Neural progenitor cell (in vitro differentiated cells): Measurements from ENCODE around the gene GPRIN3. TPM values are rescaled to one million over a fixed set of nuclear protein-coding genes. Genes with fewer than 3 reads are reported as not detected.

Experiments used
- DNase-seq: peaks from one replicate; pipeline ENCODE4 v3.0.0-alpha.2; 2016; ENCODE audit warnings: low spot score
- H2AFZ ChIP-seq: fragments of 200-600 bp; sonication (generic); replicated peaks from 2 replicates; pipeline ENCODE4 v1.6.1; 2016; ENCODE audit warnings: antibody characterized with exemption
- H3F3A ChIP-seq: fragments of 200-600 bp; sonication (generic); 2 replicates; pipeline ENCODE4 v1.6.1; 2016; ENCODE audit warnings: antibody characterized with exemption, low read depth
- H3K27ac ChIP-seq: fragments of 200-600 bp; sonication (generic); 2 replicates; pipeline ENCODE4 v1.5.1; 2016; ENCODE audit warnings: mild to moderate bottlenecking
- H3K27me3 ChIP-seq: fragments of 200-600 bp; sonication (generic); 2 replicates; pipeline ENCODE4 v1.6.1; 2016; ENCODE audit warnings: mild to moderate bottlenecking, moderate library complexity
- H3K36me3 ChIP-seq: fragments of 200-600 bp; sonication (generic); 2 replicates; pipeline ENCODE4 v1.5.1; 2016
- H3K4me1 ChIP-seq: fragments of 200-600 bp; sonication (generic); 2 replicates; pipeline ENCODE4 v1.6.1; 2016; ENCODE audit warnings: mixed run types
- H3K4me2 ChIP-seq: fragments of 200-600 bp; sonication (generic); 2 replicates; pipeline ENCODE4 v1.6.1; 2016
- H3K4me3 ChIP-seq: fragments of 200-600 bp; sonication (generic); 2 replicates; pipeline ENCODE4 v1.5.1; 2016
- H3K79me2 ChIP-seq: fragments of 200-600 bp; sonication (generic); 2 replicates; pipeline ENCODE4 v1.6.1; 2016; ENCODE audit warnings: low read depth
- H3K9ac ChIP-seq: fragments of 200-600 bp; sonication (generic); 2 replicates; pipeline ENCODE4 v1.6.1; 2016
- H3K9me3 ChIP-seq: fragments of 200-600 bp; sonication (generic); 2 replicates; pipeline ENCODE4 v1.5.1; 2016; ENCODE audit warnings: low read depth
- H4K20me1 ChIP-seq: fragments of 200-600 bp; sonication (generic); 2 replicates; pipeline ENCODE4 v1.6.1; 2016; ENCODE audit warnings: low read depth
- H3K27ac Mint-ChIP-seq: 3 replicates; pipeline ENCODE4 v1.8.0; 2021; ENCODE audit warnings: mixed read lengths
- H3K27me3 Mint-ChIP-seq: 2 replicates; pipeline ENCODE4 v1.8.0; 2022; ENCODE audit warnings: low read depth, mild to moderate bottlenecking, inconsistent platforms, moderate library complexity, mixed read lengths; ENCODE audit not compliant: insufficient read depth
- H3K36me3 Mint-ChIP-seq: 3 replicates; pipeline ENCODE4 v1.8.0; 2021; ENCODE audit warnings: mixed read lengths
- H3K4me1 Mint-ChIP-seq: 3 replicates; pipeline ENCODE4 v1.8.0; 2021; ENCODE audit warnings: mixed read lengths
- H3K4me3 Mint-ChIP-seq: 3 replicates; pipeline ENCODE4 v1.8.0; 2021; ENCODE audit warnings: mild to moderate bottlenecking, moderate library complexity, mixed read lengths
- H3K9me3 Mint-ChIP-seq: 3 replicates; pipeline ENCODE4 v1.8.0; 2020; ENCODE audit warnings: mixed read lengths
- CTCF ChIP-seq: fragments of 200-600 bp; sonication (generic); IDR thresholded peaks from 2 replicates; pipeline ENCODE4 v1.5.1; 2017; ENCODE audit warnings: antibody characterized with exemption, mild to moderate bottlenecking
- EZH2 ChIP-seq: fragments of 200-600 bp; sonication (generic); IDR thresholded peaks from 2 replicates; pipeline ENCODE4 v1.6.1; 2017; ENCODE audit warnings: antibody characterized with exemption, mild to moderate bottlenecking, moderate library complexity
- EZH2phosphoT487 ChIP-seq: fragments of 200-600 bp; sonication (generic); IDR thresholded peaks from 2 replicates; pipeline ENCODE4 v1.6.1; 2017; ENCODE audit warnings: antibody characterized with exemption
- total RNA-seq: library from RNA; depleted of rRNA; stranded (reverse); fragments of >200 nt; gene quantifications from 2 replicates; pipeline ENCODE4 v1.2.3, GENCODE V29; 2015; ENCODE audit warnings: low replicate concordance

Gene GPRIN3
- total RNA-seq, 1 donor from 2014 or later, result 0.15 TPM

GRCh38 chr4:89331686-89332544, 24.3 kb upstream of the GPRIN3 start:
- H3K4me1 Mint-ChIP-seq, result no peaks in the 10 kb centered on the region
- no peak overlapping the region for H3K4me3 Mint-ChIP-seq
- H3K9me3 Mint-ChIP-seq, result no peaks in the 10 kb centered on the region
- TF ChIP-seq EZH2phosphoT487, result no peak
- TF ChIP-seq CTCF, result no peak
- TF ChIP-seq EZH2, result no peak
- peaks cover 2% of the 10 kb centered on the region for H3K27me3 Mint-ChIP-seq
- Histone ChIP-seq H4K20me1 (no peaks in the 10 kb centered on the region), H3K36me3 (no peaks in the 10 kb centered on the region), H3K27me3 (no peaks in the 10 kb centered on the region), H3K9ac (no peak overlapping the region), H3F3A (no peaks in the 10 kb centered on the region), H3K27ac (no peak overlapping the region), H3K79me2 (no peaks in the 10 kb centered on the region), H3K4me2 (no peak overlapping the region), H3K4me3 (no peak overlapping the region), H3K4me1 (no peaks in the 10 kb centered on the region), H2AFZ (no peak overlapping the region), H3K9me3 (no peaks in the 10 kb centered on the region)
- no peak for DNase-seq
- H3K27ac Mint-ChIP-seq, result no peak overlapping the region
- H3K36me3 Mint-ChIP-seq, result no peaks in the 10 kb centered on the region

- Histone ChIP-seq H3F3A (no peaks in the 10 kb centered on the region), H3K4me2 (no peak overlapping the region), H3K36me3 (no peaks in the 10 kb centered on the region), H3K27ac (no peak overlapping the region), H3K4me3 (no peak overlapping the region), H2AFZ (no peak overlapping the region), H3K79me2 (no peaks in the 10 kb centered on the region), H3K4me1 (no peaks in the 10 kb centered on the region), H4K20me1 (no peaks in the 10 kb centered on the region), H3K27me3 (no peaks in the 10 kb centered on the region), H3K9me3 (no peaks in the 10 kb centered on the region), H3K9ac (no peak overlapping the region)
- Mint-ChIP-seq H3K27ac (no peak overlapping the region), H3K9me3 (no peaks in the 10 kb centered on the region), H3K4me3 (no peak overlapping the region), H3K36me3 (no peaks in the 10 kb centered on the region), H3K4me1 (no peaks in the 10 kb centered on the region), H3K27me3 (peaks cover 2% of the 10 kb centered on the region)
- TF ChIP-seq CTCF (no peak), EZH2phosphoT487 (no peak), EZH2 (no peak)
- DNase-seq, result no peak
These were observed 23.6 kb upstream of the GPRIN3 start for GRCh38 chr4:89331197-89331596.

- Histone ChIP-seq H3K4me1 (no peaks in the 10 kb centered on the region), H3K27me3 (no peaks in the 10 kb centered on the region), H3K4me2 (no peak overlapping the region), H3K4me3 (no peak overlapping the region), H3K9ac (no peak overlapping the region), H3K36me3 (no peaks in the 10 kb centered on the region), H2AFZ (no peak overlapping the region), H3K79me2 (no peaks in the 10 kb centered on the region), H3K27ac (no peak overlapping the region), H3K9me3 (no peaks in the 10 kb centered on the region), H4K20me1 (no peaks in the 10 kb centered on the region), H3F3A (no peaks in the 10 kb centered on the region)
- Mint-ChIP-seq H3K4me3 (no peak overlapping the region), H3K4me1 (no peaks in the 10 kb centered on the region), H3K27ac (no peak overlapping the region), H3K36me3 (no peaks in the 10 kb centered on the region), H3K27me3 (peaks cover 2% of the 10 kb centered on the region), H3K9me3 (no peaks in the 10 kb centered on the region)
- no peak for DNase-seq
- TF ChIP-seq CTCF (no peak), EZH2 (no peak), EZH2phosphoT487 (no peak)
These were observed 21.7 kb upstream of the GPRIN3 start for GRCh38 chr4:89329280-89329679.
